Upper lobe of left lung (tissue), 4 donors: Measurements from ENCODE around the gene MAGI2.

Source experiments
- EP300 ChIP-seq, 4 donors: sonication (generic); formaldehyde crosslinking; IDR thresholded peaks; one replicate each; pipeline ENCODE4 v1.5.1; 2017; ENCODE audit warnings: antibody characterized with exemption in 4 of 4, control low read depth in 2 of 4
- POLR2A ChIP-seq, 4 donors: fragments of 450-650 bp; IDR thresholded peaks; one replicate each; pipeline ENCODE4 v1.5.1; 2016 to 2017; ENCODE audit warnings: antibody characterized with exemption in 4 of 4, mild to moderate bottlenecking in 2 of 4
- POLR2AphosphoS5 ChIP-seq, 2 donors: sonication (generic); formaldehyde crosslinking; IDR thresholded peaks; one replicate each; pipeline ENCODE4 v1.5.1; 2017; ENCODE audit warnings: antibody characterized with exemption in 2 of 2
- TF ChIP-seq, protein P1 (sequence below), 6 experiments: fragments of 450-650 bp in 4 of 6; fragments of 200-600 bp in 2 of 6; sonication (generic) in 2 of 6; IDR thresholded peaks; one replicate each; pipeline ENCODE4 v1.5.1; 2016 to 2019; ENCODE audit warnings: antibody characterized with exemption in 6 of 6

GRCh38 chr7:78473021-78473420 is 980.4 kb downstream of the MAGI2 start:
- TF ChIP-seq, protein P1, sequence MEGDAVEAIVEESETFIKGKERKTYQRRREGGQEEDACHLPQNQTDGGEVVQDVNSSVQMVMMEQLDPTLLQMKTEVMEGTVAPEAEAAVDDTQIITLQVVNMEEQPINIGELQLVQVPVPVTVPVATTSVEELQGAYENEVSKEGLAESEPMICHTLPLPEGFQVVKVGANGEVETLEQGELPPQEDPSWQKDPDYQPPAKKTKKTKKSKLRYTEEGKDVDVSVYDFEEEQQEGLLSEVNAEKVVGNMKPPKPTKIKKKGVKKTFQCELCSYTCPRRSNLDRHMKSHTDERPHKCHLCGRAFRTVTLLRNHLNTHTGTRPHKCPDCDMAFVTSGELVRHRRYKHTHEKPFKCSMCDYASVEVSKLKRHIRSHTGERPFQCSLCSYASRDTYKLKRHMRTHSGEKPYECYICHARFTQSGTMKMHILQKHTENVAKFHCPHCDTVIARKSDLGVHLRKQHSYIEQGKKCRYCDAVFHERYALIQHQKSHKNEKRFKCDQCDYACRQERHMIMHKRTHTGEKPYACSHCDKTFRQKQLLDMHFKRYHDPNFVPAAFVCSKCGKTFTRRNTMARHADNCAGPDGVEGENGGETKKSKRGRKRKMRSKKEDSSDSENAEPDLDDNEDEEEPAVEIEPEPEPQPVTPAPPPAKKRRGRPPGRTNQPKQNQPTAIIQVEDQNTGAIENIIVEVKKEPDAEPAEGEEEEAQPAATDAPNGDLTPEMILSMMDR (IDR thresholded peaks at IDR 0.05), result no peak
- TF ChIP-seq POLR2AphosphoS5 (IDR thresholded peaks at IDR 0.05) (no peak), POLR2A (IDR thresholded peaks at IDR 0.05) (no peak), EP300 (IDR thresholded peaks at IDR 0.05) (no peak)
